Measurements from ENCODE around the gene MLYCD.

Gene MLYCD

DNA sequence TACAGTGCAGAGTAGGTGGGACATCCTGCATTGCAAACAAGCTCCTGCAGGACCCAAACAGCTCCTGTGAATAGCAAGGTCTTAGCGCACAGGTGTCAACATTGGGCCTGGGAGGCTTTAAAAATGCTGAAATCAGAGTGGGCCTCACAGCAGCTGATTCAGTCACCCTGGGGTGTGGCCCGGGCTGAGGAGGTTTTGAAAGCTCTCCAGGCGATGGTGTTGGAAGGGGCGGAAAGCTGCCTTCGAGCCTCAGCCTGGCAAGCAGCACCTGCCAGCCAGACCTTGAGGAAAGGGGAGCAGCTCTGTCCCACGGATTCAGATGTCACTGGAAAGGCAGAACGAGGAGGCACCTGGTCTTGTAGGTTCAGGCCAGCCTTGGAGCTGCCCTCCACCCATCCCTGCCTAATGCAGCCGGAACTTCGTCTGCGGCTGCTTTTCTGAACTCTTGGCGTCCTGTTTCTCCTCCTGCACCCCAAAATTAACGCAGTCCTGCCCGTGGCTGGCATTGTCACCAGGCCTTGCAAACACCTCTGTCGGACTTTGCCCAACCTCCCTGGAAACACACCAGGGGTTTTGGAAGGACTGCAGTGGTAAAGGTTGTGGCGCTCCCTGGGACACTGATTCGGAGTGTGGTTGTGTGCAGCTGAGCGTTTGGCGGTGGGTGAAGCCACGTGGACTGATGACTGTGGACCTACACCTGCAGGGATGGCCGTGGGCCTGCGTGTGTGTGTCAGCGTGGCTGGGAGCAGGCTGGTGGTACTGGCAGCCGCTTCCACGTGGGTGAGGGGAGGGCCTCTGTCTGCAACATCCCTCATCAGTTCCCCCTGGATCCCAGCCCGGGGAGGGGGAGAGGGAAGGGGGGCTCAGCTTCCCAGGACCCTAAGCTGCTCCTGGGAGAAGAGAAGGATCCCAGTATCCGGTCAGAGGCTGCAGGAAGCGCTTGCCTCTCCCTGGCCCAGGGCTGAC is 72.5 kb downstream of the MLYCD start:
- no peak for DNase-seq

DNA sequence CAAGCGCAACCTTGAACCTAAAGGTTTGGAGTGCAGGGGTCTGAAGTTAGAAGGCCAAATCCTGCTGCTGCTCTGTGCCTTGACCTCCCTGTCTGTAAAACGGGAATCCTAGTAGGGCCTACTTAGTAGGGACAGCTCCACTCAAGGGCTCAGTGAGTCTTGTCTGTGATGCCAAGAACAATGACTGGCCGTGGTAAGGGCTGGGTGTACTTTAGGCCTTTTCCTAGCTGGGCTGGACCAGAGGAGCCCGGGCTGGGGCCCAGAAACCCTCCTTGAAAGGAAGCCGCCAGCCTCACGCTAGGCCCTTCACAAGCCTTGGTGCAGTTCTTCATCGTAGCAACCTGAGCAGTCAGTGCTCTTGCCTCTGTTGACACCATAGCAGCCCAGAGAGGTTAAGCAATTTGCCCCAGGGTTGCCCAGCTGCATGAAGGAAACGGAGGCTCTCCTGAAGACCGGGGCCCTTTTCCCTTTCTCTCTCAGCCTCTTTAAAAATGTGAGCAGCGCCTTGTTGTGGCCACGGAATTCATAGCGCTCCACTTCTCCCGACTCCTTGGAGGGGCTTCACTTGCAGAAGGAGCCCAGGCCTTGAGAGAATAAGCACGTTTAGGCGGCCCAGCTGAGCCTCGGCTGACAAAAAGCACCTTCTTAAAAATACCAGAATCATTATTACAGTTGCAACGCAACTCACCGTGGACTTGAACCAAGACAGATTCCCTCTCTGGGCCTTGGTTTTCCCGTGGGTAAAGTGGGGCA is 73.5 kb downstream of the MLYCD start:
- DNase-seq, result no peak

DNA sequence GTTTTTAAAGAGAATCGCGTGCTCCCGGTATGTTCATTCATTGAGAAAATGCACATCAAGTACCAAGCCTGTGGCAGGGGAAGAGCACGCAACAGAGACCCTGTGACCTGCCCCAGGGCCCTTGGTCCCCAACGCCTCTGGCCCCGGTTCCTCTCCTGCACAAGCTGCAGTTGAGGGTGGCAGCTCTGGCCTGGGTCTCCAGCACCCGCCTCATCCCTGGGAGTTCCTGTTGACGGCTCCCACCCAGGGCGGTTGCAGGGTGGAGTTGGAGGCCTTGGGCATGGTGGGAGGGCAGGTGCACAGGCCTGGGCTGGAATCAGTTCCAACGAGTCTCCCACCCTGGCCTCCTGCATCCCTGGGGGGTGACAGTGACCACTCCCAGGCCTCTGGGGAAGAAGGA is 74.2 kb downstream of the MLYCD start:
- no peak for DNase-seq

DNA sequence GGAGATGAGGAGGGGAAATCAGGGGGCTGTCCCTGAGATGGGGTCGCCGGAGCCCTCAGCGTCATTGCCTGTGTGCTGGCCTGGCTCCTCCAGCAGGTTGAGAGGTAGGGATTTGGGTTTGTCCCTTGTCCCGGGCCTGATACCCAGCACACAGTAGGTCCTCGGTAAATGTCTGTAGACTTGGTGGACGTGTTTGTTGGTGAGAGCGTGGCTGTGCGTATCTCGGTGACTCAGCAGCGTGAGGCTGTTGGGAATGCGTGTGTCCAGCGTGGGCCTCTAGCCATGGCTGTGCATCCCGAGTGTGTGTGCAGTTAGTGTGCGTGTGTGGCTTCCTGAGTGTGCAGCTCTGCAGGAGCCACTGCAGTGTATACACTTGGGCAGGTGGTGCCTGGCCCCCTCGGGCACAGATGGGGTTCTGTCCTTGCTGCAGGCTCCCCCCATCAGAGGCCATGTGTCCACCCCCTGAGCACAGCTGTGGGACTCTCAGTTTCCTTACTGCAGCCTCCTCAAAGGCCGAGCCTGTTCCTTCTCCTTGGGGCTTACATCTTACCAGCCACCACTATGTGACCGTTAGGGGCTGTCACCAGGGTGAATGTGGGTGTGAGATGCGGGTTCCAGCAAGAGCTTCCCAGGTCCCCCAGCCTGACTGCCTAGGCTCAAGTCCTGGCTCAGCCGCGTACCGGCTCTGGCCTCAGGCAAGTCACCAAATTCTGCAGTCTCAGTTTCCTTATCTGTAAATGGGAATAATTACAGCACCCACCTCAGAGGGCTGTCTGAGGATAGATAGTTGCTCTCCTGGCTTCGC is 74.9 kb downstream of the MLYCD start:
- DNase-seq, result no peak

DNA sequence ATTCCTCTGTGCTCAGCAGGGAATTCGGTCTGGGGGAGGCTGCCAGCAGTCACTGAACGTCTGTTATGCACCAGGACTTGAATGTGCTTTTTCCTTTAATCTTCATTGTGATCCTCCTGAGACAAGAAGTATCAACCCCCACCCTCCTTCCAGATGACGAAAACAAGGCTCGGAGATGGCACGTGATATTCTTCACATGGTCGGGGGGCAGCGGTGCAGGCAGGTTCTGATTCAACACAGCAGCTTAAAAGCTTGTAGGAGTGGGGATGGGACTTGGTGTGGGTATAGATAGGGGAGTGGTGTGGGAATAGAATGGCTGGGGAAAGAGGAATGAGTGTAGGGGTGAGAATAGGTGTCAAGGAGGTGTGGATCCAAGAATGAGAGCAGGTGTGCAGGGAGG is 75.6 kb downstream of the MLYCD start:
- no peak for DNase-seq

DNA sequence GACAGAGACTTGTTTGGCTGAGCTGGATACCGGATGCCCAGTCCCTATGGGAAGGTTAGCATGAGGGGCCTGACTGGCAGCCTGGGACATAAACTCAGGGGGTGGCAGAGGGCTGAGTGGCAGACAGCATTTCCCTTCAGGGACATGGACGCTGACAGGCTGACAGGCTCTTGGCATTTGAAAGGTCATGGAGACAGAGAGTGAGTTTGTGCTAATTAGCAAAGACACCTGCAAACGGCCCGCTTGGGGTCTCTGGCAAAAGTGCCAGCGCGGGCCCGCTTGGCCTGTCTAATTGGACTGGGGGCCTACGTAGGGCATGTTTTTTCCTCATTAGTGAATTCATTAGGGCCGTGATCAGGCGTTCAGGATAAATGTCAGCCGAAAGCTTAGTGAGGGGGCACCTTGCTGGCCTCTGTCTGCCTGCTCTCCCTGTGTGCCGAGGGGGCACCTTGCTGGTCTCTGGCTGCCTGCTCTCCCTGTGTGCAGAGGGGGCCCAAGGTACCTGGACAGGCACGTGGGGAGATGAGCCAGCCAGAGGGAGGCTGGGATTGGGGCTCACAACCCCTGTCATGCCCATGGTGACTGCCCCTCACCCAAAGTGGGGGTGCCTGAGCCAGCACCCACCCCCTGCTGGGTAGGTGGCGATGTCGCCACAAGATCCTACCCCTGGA is 76.8 kb downstream of the MLYCD start:
- no peak for DNase-seq
